K562 (cell line): ENCODE data around the gene SMARCD2. TPM values are rescaled to one million over a fixed set of nuclear protein-coding genes. Genes with fewer than 3 reads are reported as not detected.

Source experiments
- ARID2 ChIP-seq: fragments of 450-650 bp; IDR thresholded peaks from 2 replicates; pipeline ENCODE4 v1.6.1; 2017; ENCODE audit warnings: antibody characterized with exemption, mild to moderate bottlenecking
- ASH1L ChIP-seq: fragments of 450-650 bp; IDR thresholded peaks from 2 replicates; pipeline ENCODE4 v1.6.1; 2018; ENCODE audit warnings: borderline replicate concordance, mild to moderate bottlenecking, low read depth; ENCODE audit not compliant: partially characterized antibody
- ATF7 ChIP-seq: fragments of 450-650 bp; IDR thresholded peaks from 2 replicates; pipeline ENCODE4 v1.7.1; 2014; ENCODE audit warnings: mild to moderate bottlenecking, moderate library complexity
- CBX8 ChIP-seq: fragments of 200-600 bp; sonication (generic); IDR thresholded peaks from 2 replicates; pipeline ENCODE4 v1.6.1; 2012; ENCODE audit warnings: borderline replicate concordance, mixed run types, low read depth, mild to moderate bottlenecking, moderate library complexity, mixed read lengths, low read length, control low read depth, inconsistent platforms; ENCODE audit not compliant: poor library complexity, severe bottlenecking; ENCODE audit errors: extremely low read depth
- CXXC5 ChIP-seq: fragments of 250-450 bp; sonication (Bioruptor Pico); IDR thresholded peaks from 2 replicates; pipeline ENCODE4 v1.8.0; 2022; ENCODE audit warnings: inconsistent platforms, mild to moderate bottlenecking, moderate library complexity
- FOXJ3 ChIP-seq: sonication (generic); formaldehyde crosslinking; IDR thresholded peaks from 2 replicates; pipeline ENCODE4 v1.4.0; 2020; ENCODE audit warnings: mild to moderate bottlenecking, missing genetic modification reagents
- FOXK1 ChIP-seq: sonication (generic); formaldehyde crosslinking; IDR thresholded peaks from 2 replicates; pipeline ENCODE4 v1.8.0; 2022; ENCODE audit warnings: missing genetic modification reagents, mild to moderate bottlenecking, borderline replicate concordance
- MYC ChIP-seq, 2 experiments: fragments of 250-450 bp in 1 of 2; sonication (Bioruptor Pico) in 1 of 2; IDR thresholded peaks; 2 replicates each; pipeline versions ENCODE4 v1.5.1 to v1.6.1; 2012 to 2021; ENCODE audit warnings: low read depth in 2 of 2, borderline replicate concordance in 1 of 2, improper control_type of control experiment in 1 of 2, low read length in 1 of 2, mild to moderate bottlenecking in 1 of 2, moderate library complexity in 1 of 2
- PTTG1 ChIP-seq: fragments of 450-650 bp; IDR thresholded peaks from 2 replicates; pipeline ENCODE4 v1.6.1; 2016; ENCODE audit warnings: low read depth, mild to moderate bottlenecking, missing genetic modification characterization, missing compliant biosample characterization
- TGIF2 ChIP-seq: sonication (generic); formaldehyde crosslinking; IDR thresholded peaks from 2 replicates; pipeline ENCODE4 v1.8.1; 2022; ENCODE audit warnings: mild to moderate bottlenecking, missing genetic modification reagents, moderate library complexity
- ZNF239 ChIP-seq: fragments of 250-450 bp; sonication (Bioruptor Pico); IDR thresholded peaks from 2 replicates; pipeline ENCODE4 v1.4.0; 2020; ENCODE audit warnings: mild to moderate bottlenecking
- ZNF507 ChIP-seq: conservative IDR thresholded peaks from 2 replicates; pipeline ENCODE4 v1.6.1; 2017; ENCODE audit warnings: missing genetic modification characterization, missing compliant biosample characterization
- polyA plus RNA-seq, 8 experiments: library from polyadenylated mRNA; depleted of rRNA in 4 of 8; stranded (reverse) in 5 of 8; unstranded in 3 of 8; fragments of >200 nt; fragmentation: Nextera tagmentation in 2 of 8; fragmentation: Illumina TruSeq in 1 of 8; extraction: Ambion mirVana in 2 of 8; extraction: Trizol in 1 of 8; gene quantifications; 2 replicates each; pipeline versions ENCODE4 v1.2.1 to v1.2.3, GENCODE V29; 2011 to 2014; ENCODE audit warnings: inconsistent platforms in 1 of 8, missing spikeins in 1 of 8
- total RNA-seq, 7 experiments: library from RNA; depleted of rRNA in 6 of 7; stranded (reverse); fragments of >200 nt in 6 of 7; fragmentation: Illumina TruSeq in 2 of 7; extraction: Trizol in 2 of 7; gene quantifications; 2 replicates each; pipeline versions ENCODE4 v1.2.1 to v1.2.3, GENCODE V29; 2011 to 2021; ENCODE audit warnings: low replicate concordance in 1 of 7
- TF ChIP-seq, protein P1 (sequence below), 2 experiments: fragments of 150-350 bp in 1 of 2; IDR thresholded peaks; 2 replicates each; pipeline ENCODE4 v1.6.1; 2012 to 2016; ENCODE audit warnings: low read depth in 2 of 2, low read length in 2 of 2, mild to moderate bottlenecking in 1 of 2, moderate library complexity in 1 of 2
- TF ChIP-seq, protein P2 (sequence below): fragments of 450-650 bp; IDR thresholded peaks from 2 replicates; pipeline ENCODE4 v1.6.1; 2016; ENCODE audit warnings: low read depth

Gene SMARCD2
- total and polyA plus RNA-seq, 9 of the 15 experiments (the other 6 are each of a cell fraction or from before 2014, with no cell fraction given), result 1.7 to 114 (median 90.3) TPM

DNA sequence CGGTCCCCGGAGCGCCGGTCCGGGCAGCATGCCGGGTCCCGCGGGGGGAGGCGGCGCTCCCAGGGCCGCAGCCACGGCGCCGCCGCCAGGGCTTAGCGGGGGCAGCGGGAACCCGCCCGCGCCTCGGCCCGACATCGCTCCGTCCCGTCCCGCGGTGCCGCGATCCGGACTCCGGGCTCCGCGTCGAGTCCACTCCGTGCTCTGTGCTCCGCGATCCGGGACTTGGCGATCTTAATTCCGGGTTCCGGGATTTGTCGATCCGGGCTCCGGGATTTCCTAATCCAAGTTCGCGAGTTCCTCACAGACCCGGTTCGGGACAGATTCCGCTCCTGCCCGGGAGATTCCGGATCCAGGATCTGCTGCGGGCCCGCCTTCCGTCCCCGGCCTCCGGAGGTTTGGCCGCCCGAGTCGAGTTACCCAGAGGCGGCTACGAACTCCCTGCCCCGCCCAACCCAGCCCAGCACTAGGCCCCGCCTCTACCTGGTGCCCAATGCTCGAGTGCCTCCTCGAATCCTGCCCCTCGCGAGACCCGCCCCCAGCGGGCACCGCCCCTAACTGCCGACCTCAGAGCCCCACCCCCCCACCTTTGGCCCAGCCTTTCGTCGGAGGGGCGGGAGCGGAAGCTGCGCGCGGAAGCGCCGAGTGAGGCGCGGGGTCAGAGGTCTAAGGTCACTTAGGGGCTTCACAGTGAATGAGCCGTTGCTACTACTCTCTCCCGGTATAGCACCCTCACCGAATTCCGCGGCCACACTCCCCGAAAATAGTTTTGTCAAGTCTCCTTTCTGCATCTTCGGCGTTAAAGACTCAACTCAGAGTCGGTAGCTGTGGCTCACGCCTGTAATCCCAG is at the start of gene SMARCD2 (continued):
- TF ChIP-seq ZNF239, result peak; percentile 71
- no peak for TF ChIP-seq PTTG1
- TF ChIP-seq CBX8, result no peak
- TF ChIP-seq TGIF2 (CRISPR knock-in tag), result peak; percentile 71; the same call in 1 of the 2 replicates
- 0 out of 2 replicates have a peak, but pooled peaks have one; percentile 28 for TF ChIP-seq FOXK1
- peak; percentile 98 for TF ChIP-seq CXXC5
- TF ChIP-seq ASH1L, result no peak
- TF ChIP-seq, protein P1, sequence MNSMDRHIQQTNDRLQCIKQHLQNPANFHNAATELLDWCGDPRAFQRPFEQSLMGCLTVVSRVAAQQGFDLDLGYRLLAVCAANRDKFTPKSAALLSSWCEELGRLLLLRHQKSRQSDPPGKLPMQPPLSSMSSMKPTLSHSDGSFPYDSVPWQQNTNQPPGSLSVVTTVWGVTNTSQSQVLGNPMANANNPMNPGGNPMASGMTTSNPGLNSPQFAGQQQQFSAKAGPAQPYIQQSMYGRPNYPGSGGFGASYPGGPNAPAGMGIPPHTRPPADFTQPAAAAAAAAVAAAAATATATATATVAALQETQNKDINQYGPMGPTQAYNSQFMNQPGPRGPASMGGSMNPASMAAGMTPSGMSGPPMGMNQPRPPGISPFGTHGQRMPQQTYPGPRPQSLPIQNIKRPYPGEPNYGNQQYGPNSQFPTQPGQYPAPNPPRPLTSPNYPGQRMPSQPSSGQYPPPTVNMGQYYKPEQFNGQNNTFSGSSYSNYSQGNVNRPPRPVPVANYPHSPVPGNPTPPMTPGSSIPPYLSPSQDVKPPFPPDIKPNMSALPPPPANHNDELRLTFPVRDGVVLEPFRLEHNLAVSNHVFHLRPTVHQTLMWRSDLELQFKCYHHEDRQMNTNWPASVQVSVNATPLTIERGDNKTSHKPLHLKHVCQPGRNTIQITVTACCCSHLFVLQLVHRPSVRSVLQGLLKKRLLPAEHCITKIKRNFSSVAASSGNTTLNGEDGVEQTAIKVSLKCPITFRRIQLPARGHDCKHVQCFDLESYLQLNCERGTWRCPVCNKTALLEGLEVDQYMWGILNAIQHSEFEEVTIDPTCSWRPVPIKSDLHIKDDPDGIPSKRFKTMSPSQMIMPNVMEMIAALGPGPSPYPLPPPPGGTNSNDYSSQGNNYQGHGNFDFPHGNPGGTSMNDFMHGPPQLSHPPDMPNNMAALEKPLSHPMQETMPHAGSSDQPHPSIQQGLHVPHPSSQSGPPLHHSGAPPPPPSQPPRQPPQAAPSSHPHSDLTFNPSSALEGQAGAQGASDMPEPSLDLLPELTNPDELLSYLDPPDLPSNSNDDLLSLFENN (IDR thresholded peaks at IDR 0.05; ENCODE audit: low read depth in 2 of 2, low read length in 2 of 2), result peak in 1 of 2 experiments; percentile 35; a peak in 2 of 4 replicates
- TF ChIP-seq ATF7, result peak; percentile 84
- peak; percentile 70 for TF ChIP-seq MYC (IDR thresholded peaks at IDR 0.05; ENCODE audit: low read depth, low read length)
- no peak for TF ChIP-seq MYC (CRISPR knock-in tag; IDR thresholded peaks at IDR 0.05; ENCODE audit: borderline replicate concordance, low read depth)
- TF ChIP-seq ARID2, result no peak
- TF ChIP-seq, protein P2, sequence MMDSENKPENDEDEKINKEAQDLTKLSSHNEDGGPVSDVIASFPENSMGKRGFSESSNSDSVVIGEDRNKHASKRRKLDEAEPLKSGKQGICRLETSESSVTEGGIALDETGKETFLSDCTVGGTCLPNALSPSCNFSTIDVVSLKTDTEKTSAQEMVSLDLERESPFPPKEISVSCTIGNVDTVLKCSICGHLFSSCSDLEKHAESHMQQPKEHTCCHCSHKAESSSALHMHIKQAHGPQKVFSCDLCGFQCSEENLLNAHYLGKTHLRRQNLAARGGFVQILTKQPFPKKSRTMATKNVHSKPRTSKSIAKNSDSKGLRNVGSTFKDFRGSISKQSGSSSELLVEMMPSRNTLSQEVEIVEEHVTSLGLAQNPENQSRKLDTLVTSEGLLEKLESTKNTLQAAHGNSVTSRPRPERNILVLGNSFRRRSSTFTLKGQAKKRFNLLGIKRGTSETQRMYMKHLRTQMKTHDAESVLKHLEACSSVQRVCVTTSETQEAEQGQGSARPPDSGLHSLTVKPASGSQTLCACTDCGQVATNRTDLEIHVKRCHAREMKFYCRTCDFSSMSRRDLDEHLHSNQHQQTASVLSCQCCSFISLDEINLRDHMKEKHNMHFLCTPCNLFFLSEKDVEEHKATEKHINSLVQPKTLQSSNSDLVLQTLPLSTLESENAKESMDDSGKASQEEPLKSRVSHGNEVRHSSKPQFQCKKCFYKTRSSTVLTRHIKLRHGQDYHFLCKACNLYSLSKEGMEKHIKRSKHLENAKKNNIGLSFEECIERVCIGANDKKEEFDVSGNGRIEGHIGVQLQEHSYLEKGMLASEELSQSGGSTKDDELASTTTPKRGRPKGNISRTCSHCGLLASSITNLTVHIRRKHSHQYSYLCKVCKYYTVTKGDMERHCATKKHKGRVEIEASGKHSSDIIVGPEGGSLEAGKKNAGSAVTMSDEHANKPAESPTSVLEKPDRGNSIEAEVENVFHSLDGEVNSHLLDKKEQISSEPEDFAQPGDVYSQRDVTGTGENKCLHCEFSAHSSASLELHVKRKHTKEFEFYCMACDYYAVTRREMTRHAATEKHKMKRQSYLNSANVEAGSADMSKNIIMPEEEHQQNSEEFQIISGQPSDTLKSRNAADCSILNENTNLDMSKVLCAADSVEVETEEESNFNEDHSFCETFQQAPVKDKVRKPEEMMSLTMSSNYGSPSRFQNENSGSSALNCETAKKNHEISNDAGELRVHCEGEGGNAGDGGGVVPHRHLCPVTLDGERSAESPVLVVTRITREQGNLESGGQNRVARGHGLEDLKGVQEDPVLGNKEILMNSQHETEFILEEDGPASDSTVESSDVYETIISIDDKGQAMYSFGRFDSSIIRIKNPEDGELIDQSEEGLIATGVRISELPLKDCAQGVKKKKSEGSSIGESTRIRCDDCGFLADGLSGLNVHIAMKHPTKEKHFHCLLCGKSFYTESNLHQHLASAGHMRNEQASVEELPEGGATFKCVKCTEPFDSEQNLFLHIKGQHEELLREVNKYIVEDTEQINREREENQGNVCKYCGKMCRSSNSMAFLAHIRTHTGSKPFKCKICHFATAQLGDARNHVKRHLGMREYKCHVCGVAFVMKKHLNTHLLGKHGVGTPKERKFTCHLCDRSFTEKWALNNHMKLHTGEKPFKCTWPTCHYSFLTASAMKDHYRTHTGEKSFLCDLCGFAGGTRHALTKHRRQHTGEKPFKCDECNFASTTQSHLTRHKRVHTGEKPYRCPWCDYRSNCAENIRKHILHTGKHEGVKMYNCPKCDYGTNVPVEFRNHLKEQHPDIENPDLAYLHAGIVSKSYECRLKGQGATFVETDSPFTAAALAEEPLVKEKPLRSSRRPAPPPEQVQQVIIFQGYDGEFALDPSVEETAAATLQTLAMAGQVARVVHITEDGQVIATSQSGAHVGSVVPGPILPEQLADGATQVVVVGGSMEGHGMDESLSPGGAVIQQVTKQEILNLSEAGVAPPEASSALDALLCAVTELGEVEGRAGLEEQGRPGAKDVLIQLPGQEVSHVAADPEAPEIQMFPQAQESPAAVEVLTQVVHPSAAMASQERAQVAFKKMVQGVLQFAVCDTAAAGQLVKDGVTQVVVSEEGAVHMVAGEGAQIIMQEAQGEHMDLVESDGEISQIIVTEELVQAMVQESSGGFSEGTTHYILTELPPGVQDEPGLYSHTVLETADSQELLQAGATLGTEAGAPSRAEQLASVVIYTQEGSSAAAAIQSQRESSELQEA, result no peak
- no peak for TF ChIP-seq FOXJ3 (CRISPR knock-in tag)
- TF ChIP-seq ZNF507 (tag), result no peak
